Activated CD4-positive, alpha-beta memory T cell treated with anti-CD3 and anti-CD28 coated beads, Interleukin-2, amount 10 ng/mL, durations not matched to agents 7 days and 5 days (primary cell): ENCODE results near the gene RFFL. TPM values are rescaled to one million over a fixed set of nuclear protein-coding genes. Genes with fewer than 3 reads are reported as not detected.
A peak's percentile ranks its signal among the peaks of the same experiment; 100 is the strongest.
"Not testable (repeated sequence)": the region's sequence is repeated elsewhere in the genome, so short reads cannot be mapped to it uniquely, and the experiment has no call there.

Source experiments
- CTCF ChIA-PET: fragments of 350-600 bp; sonication (Branson Sonifier 250); formaldehyde crosslinking; loops from one replicate; lab custom pipeline; 2021; ENCODE audit warnings: antibody characterized with exemption, inconsistent platforms; lab: Charles Lee
- POLR2A ChIA-PET: fragments of 350-600 bp; sonication (Branson Sonifier 250); formaldehyde crosslinking; loops from one replicate; lab custom pipeline; 2021; ENCODE audit warnings: antibody characterized with exemption; lab: Charles Lee
- DNase-seq: peaks from one replicate; pipeline ENCODE4 v3.0.0-alpha.2; 2020
- H3K27ac Mint-ChIP-seq: one replicate; pipeline ENCODE4 v1.8.0; 2021; ENCODE audit warnings: mild to moderate bottlenecking, mixed read lengths
- H3K27me3 Mint-ChIP-seq: one replicate; pipeline ENCODE4 v1.8.0; 2021; ENCODE audit warnings: mixed read lengths
- H3K36me3 Mint-ChIP-seq: one replicate; pipeline ENCODE4 v1.8.0; 2021; ENCODE audit warnings: low read depth, mixed read lengths
- H3K4me1 Mint-ChIP-seq: one replicate; pipeline ENCODE4 v1.8.0; 2021; ENCODE audit warnings: mixed read lengths
- H3K4me3 Mint-ChIP-seq: one replicate; pipeline ENCODE4 v1.8.0; 2021; ENCODE audit warnings: mild to moderate bottlenecking, mixed read lengths
- H3K9me3 Mint-ChIP-seq: one replicate; pipeline ENCODE4 v1.8.0; 2021; ENCODE audit warnings: mixed read lengths
- total RNA-seq, 2 experiments: library from RNA; stranded (reverse); gene quantifications; one replicate each; pipeline ENCODE4 v1.2.3, GENCODE V29; 2021

RFFL gene
- 10 to 100 TPM; 47.3 to 53.9 TPM for total RNA-seq

GRCh38 chr17:35063514-35064223, at the start of gene RFFL:
TSS of gene RFFL (minus strand) at chr17:35063707. CDS start at chr17:35026553, 37,154 bp downstream.
- POLR2A ChIA-PET = interaction anchor here (0.9 to 14.4 kb wide), 18 partner anchors 11 to 515 kb away, joined by 3 to 164 read pairs (median 7); partner anchors contain the start of genes CCT6B, LIG3, PEX12 and ZNF830
- Mint-ChIP-seq H3K9me3 (no peaks in the 10 kb centered on the region), H3K27me3 (no peaks in the 10 kb centered on the region), H3K4me3 (peak within 1 kb of the TSS; percentile 48), H3K27ac (peak within 1 kb of the TSS; percentile 94), H3K36me3 (peaks cover 52% of the 10 kb centered on the region), H3K4me1 (peaks cover 60% of the 10 kb centered on the region)
- CTCF ChIA-PET = interaction anchor here (0.6 to 4.1 kb wide), 19 partner anchors 10 to 769 kb away, joined by 3 to 37 read pairs (median 5); partner anchors contain the start of genes FNDC8 and RAD51D
- DNase-seq = peak; percentile 91

- not testable (repeated sequence) for H3K9me3 Mint-ChIP-seq
Measured at GRCh38 chr17:35110791-35111190, 47.3 kb upstream of the RFFL start.

GRCh38 chr17:35104844-35105450, 41.4 kb upstream of the RFFL start:
- H3K9me3 Mint-ChIP-seq = no peaks in the 10 kb centered on the region
- peaks cover 47% of the 10 kb centered on the region for H3K36me3 Mint-ChIP-seq
- no peak for DNase-seq
- H3K4me1 Mint-ChIP-seq = peaks cover 8% of the 10 kb centered on the region
- H3K27ac Mint-ChIP-seq = no peak overlapping the region
- POLR2A ChIA-PET = no interaction called here
- CTCF ChIA-PET = interaction anchor here (0.9 to 1.2 kb wide), 2 partner anchors 14 to 15 kb away, joined by 6 to 8 read pairs; partner anchors contain the start of gene RAD51D
- H3K27me3 Mint-ChIP-seq = no peaks in the 10 kb centered on the region
- no peak overlapping the region for H3K4me3 Mint-ChIP-seq

More at GRCh38 chr17:35110791-35111190, 47.3 kb upstream of the RFFL start:
- H3K4me3 Mint-ChIP-seq, POLR2A ChIA-PET, H3K27ac Mint-ChIP-seq, H3K27me3 Mint-ChIP-seq, DNase-seq: not testable (repeated sequence)
- H3K4me1 Mint-ChIP-seq = peaks cover 16% of the 10 kb centered on the region
- peaks cover 20% of the 10 kb centered on the region for H3K36me3 Mint-ChIP-seq
- CTCF ChIA-PET = interaction anchor here (1.0 kb wide), 1 partner anchor 88 kb away, joined by 3 read pairs; no protein-coding TSS in a partner anchor

- H3K27me3 Mint-ChIP-seq = no peaks in the 10 kb centered on the region
- no peak overlapping the region for H3K27ac Mint-ChIP-seq
- ChIA-PET POLR2A (interaction anchor here (1.5 kb wide), 1 partner anchor 122 kb away, joined by 3 read pairs; no protein-coding TSS in a partner anchor), CTCF (interaction anchor here (1.1 to 1.7 kb wide), 3 partner anchors 13 to 16 kb away, joined by 4 to 5 read pairs (median 4); no protein-coding TSS in a partner anchor)
- peaks cover 5% of the 10 kb centered on the region for H3K4me1 Mint-ChIP-seq
- no peaks in the 10 kb centered on the region for H3K9me3 Mint-ChIP-seq
- no peak for DNase-seq
- peaks cover 54% of the 10 kb centered on the region for H3K36me3 Mint-ChIP-seq
- no peak overlapping the region for H3K4me3 Mint-ChIP-seq
Measured at GRCh38 chr17:35103271-35103670, 39.8 kb upstream of the RFFL start.

- peaks cover 2% of the 10 kb centered on the region for H3K4me1 Mint-ChIP-seq
- H3K9me3 Mint-ChIP-seq = no peaks in the 10 kb centered on the region
- ChIA-PET CTCF (no interaction called here), POLR2A (no interaction called here)
- H3K36me3 Mint-ChIP-seq = peaks cover 58% of the 10 kb centered on the region
- DNase-seq = no peak
- no peak overlapping the region for H3K4me3 Mint-ChIP-seq
- no peak overlapping the region for H3K27ac Mint-ChIP-seq
- no peaks in the 10 kb centered on the region for H3K27me3 Mint-ChIP-seq
Measured at GRCh38 chr17:35101725-35102124, 38.2 kb upstream of the RFFL start.

GRCh38 chr17:35101036-35101435, 37.5 kb upstream of the RFFL start:
- H3K27ac Mint-ChIP-seq = no peak overlapping the region
- ChIA-PET POLR2A (no interaction called here), CTCF (no interaction called here)
- no peaks in the 10 kb centered on the region for H3K27me3 Mint-ChIP-seq
- H3K4me1 Mint-ChIP-seq = peaks cover 6% of the 10 kb centered on the region
- no peak overlapping the region for H3K4me3 Mint-ChIP-seq
- H3K9me3 Mint-ChIP-seq = no peaks in the 10 kb centered on the region
- DNase-seq = no peak
- H3K36me3 Mint-ChIP-seq = peaks cover 52% of the 10 kb centered on the region

- no peak overlapping the region for H3K27ac Mint-ChIP-seq
- CTCF ChIA-PET = no interaction called here
- peaks cover 42% of the 10 kb centered on the region for H3K36me3 Mint-ChIP-seq
- POLR2A ChIA-PET = no interaction called here
- DNase-seq = no peak
- peaks cover 8% of the 10 kb centered on the region for H3K4me1 Mint-ChIP-seq
- H3K9me3 Mint-ChIP-seq = no peaks in the 10 kb centered on the region
- H3K27me3 Mint-ChIP-seq = no peaks in the 10 kb centered on the region
- no peak overlapping the region for H3K4me3 Mint-ChIP-seq
Measured at GRCh38 chr17:35099908-35100307, 36.4 kb upstream of the RFFL start.

- Mint-ChIP-seq H3K27ac (peak overlapping the region; percentile 57), H3K4me3 (no peak overlapping the region)
- CTCF ChIA-PET = interaction anchor here (1.1 to 1.5 kb wide), 2 partner anchors 8 to 21 kb away, joined by 4 read pairs; no protein-coding TSS in a partner anchor
Measured at GRCh38 chr17:35097776-35098175, 34.3 kb upstream of the RFFL start.

GRCh38 chr17:35095741-35096140, 32.2 kb upstream of the RFFL start:
- Mint-ChIP-seq H3K27ac (no peak overlapping the region), H3K36me3 (peaks cover 22% of the 10 kb centered on the region), H3K27me3 (no peaks in the 10 kb centered on the region), H3K4me3 (no peak overlapping the region), H3K4me1 (peaks cover 10% of the 10 kb centered on the region), H3K9me3 (no peaks in the 10 kb centered on the region)
- DNase-seq = no peak
- ChIA-PET CTCF (interaction anchor here (0.9 to 2.7 kb wide), 3 partner anchors 23 to 97 kb away, joined by 4 to 7 read pairs (median 4); no protein-coding TSS in a partner anchor), POLR2A (interaction anchor here (1.4 to 2.6 kb wide), 2 partner anchors 96 to 115 kb away, joined by 5 to 6 read pairs; partner anchors contain the start of gene LIG3)

More at GRCh38 chr17:35097776-35098175, 34.3 kb upstream of the RFFL start:
- Mint-ChIP-seq H3K36me3 (peaks cover 38% of the 10 kb centered on the region), H3K4me1 (peaks cover 8% of the 10 kb centered on the region), H3K9me3 (no peaks in the 10 kb centered on the region), H3K27me3 (no peaks in the 10 kb centered on the region)
- DNase-seq = no peak
- POLR2A ChIA-PET = interaction anchor here (2.6 kb wide), 1 partner anchor 117 kb away, joined by 6 read pairs; the partner anchor contains the start of gene LIG3

GRCh38 chr17:35094902-35095301, 31.4 kb upstream of the RFFL start:
- POLR2A ChIA-PET = interaction anchor here (0.6 to 0.9 kb wide), 2 partner anchors 20 to 96 kb away, joined by 3 read pairs; no protein-coding TSS in a partner anchor
- peaks cover 17% of the 10 kb centered on the region for H3K4me1 Mint-ChIP-seq
- DNase-seq = no peak
- peaks cover 13% of the 10 kb centered on the region for H3K36me3 Mint-ChIP-seq
- no peaks in the 10 kb centered on the region for H3K27me3 Mint-ChIP-seq
- H3K27ac Mint-ChIP-seq = no peak overlapping the region
- CTCF ChIA-PET = interaction anchor here (2.7 kb wide), 1 partner anchor 96 kb away, joined by 7 read pairs; no protein-coding TSS in a partner anchor
- H3K9me3 Mint-ChIP-seq = no peaks in the 10 kb centered on the region
- no peak overlapping the region for H3K4me3 Mint-ChIP-seq

GRCh38 chr17:35090707-35091106, 27.2 kb upstream of the RFFL start:
- not testable (repeated sequence) for DNase-seq, H3K27ac Mint-ChIP-seq, H3K27me3 Mint-ChIP-seq, H3K9me3 Mint-ChIP-seq, H3K36me3 Mint-ChIP-seq, H3K4me3 Mint-ChIP-seq
- POLR2A ChIA-PET = interaction anchor here (1.2 to 2.3 kb wide), 4 partner anchors 27 to 110 kb away, joined by 4 to 29 read pairs (median 18); partner anchors contain the start of genes LIG3, RAD51D and RFFL
- CTCF ChIA-PET = interaction anchor here (1.2 to 3.2 kb wide), 10 partner anchors 8 to 656 kb away, joined by 3 to 41 read pairs (median 10); partner anchors contain the start of genes RAD51D and RFFL
- H3K4me1 Mint-ChIP-seq = peaks cover 42% of the 10 kb centered on the region

- Mint-ChIP-seq H3K27me3 (no peaks in the 10 kb centered on the region), H3K9me3 (no peaks in the 10 kb centered on the region), H3K4me1 (peaks cover 48% of the 10 kb centered on the region), H3K27ac (peak overlapping the region; percentile 90), H3K36me3 (peaks cover 9% of the 10 kb centered on the region), H3K4me3 (peak overlapping the region; percentile 79)
- POLR2A ChIA-PET = interaction anchor here (0.7 to 2.3 kb wide), 26 partner anchors 9 to 448 kb away, joined by 3 to 29 read pairs (median 4); partner anchors contain the start of genes CCT6B, LIG3, RAD51D and RFFL
- CTCF ChIA-PET = interaction anchor here (0.6 to 3.2 kb wide), 32 partner anchors 9 to 837 kb away, joined by 3 to 41 read pairs (median 5); partner anchors contain the start of genes LIG3, RAD51D and RFFL
- peak; percentile 51 for DNase-seq
Measured at GRCh38 chr17:35089586-35090296, 26.2 kb upstream of the RFFL start.
